ENCODE results near the gene MIF4GD. TPM values are rescaled to one million over a fixed set of nuclear protein-coding genes. Genes with fewer than 3 reads are reported as not detected.
A peak's percentile ranks its signal among the peaks of the same experiment; 100 is the strongest.

The MIF4GD gene
- total RNA-seq, 4 donors from 2014 or later = 24.2 to 44.1 (median 30.6) TPM

DNA sequence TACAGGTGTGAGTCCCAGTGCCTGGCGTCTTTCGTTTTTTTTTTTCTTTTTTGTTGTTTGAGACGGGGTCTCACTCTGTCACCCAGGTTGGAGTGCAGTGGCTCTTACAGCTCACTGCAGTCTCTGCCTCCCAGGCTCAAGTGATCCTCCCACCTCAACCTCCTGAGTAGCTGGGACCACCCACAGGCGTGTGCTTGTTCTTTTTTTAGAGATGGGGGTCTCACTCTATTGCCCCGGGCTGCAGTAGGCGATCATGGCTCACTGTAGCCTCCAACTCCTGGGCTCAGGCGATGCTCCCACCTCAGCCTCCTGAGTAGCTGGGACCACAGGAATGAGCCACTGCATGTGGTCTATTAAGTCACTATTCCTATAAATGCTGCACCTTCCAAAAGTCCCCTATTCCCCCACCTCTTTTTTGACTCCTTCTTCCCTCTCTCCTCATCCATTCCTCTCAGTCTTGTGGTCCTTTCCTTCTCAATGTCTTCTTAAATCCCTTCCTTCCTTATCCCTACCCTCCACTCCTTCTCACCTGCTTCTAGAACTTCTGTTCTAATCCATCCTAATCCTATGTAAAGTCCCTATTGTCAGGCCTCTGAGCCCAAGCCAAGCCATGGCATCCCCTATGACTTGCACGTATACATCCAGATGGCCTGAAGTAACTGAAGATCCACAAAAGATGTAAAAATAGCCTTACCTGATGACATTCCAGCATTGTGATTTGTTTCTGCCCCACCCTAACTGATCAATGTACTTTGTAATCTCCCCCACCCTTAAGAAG, 18.8 kb downstream of the MIF4GD start:
- no peaks in the 10 kb centered on the region for H3K27me3 ChIP-seq
- no peaks in the 10 kb centered on the region for H3K36me3 ChIP-seq
- no peak overlapping the region for H3K27ac ChIP-seq
- no peak for TF ChIP-seq POLR2AphosphoS5 (IDR thresholded peaks at IDR 0.05)
- no peak for TF ChIP-seq EP300 (IDR thresholded peaks at IDR 0.05)
- TF ChIP-seq POLR2A (IDR thresholded peaks at IDR 0.05) = no peak
- TF ChIP-seq, protein P1, sequence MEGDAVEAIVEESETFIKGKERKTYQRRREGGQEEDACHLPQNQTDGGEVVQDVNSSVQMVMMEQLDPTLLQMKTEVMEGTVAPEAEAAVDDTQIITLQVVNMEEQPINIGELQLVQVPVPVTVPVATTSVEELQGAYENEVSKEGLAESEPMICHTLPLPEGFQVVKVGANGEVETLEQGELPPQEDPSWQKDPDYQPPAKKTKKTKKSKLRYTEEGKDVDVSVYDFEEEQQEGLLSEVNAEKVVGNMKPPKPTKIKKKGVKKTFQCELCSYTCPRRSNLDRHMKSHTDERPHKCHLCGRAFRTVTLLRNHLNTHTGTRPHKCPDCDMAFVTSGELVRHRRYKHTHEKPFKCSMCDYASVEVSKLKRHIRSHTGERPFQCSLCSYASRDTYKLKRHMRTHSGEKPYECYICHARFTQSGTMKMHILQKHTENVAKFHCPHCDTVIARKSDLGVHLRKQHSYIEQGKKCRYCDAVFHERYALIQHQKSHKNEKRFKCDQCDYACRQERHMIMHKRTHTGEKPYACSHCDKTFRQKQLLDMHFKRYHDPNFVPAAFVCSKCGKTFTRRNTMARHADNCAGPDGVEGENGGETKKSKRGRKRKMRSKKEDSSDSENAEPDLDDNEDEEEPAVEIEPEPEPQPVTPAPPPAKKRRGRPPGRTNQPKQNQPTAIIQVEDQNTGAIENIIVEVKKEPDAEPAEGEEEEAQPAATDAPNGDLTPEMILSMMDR (IDR thresholded peaks at IDR 0.05) = no peak
- no peak overlapping the region for H3K4me3 ChIP-seq
- peaks cover 18% of the 10 kb centered on the region for H3K4me1 ChIP-seq
- DNase-seq (ENCODE audit: low spot score in 2 of 2) = no peak
- 86% methylated on average over 8 of the region's 8 CpGs for WGBS
- H3K9me3 ChIP-seq = no peaks in the 10 kb centered on the region

DNA sequence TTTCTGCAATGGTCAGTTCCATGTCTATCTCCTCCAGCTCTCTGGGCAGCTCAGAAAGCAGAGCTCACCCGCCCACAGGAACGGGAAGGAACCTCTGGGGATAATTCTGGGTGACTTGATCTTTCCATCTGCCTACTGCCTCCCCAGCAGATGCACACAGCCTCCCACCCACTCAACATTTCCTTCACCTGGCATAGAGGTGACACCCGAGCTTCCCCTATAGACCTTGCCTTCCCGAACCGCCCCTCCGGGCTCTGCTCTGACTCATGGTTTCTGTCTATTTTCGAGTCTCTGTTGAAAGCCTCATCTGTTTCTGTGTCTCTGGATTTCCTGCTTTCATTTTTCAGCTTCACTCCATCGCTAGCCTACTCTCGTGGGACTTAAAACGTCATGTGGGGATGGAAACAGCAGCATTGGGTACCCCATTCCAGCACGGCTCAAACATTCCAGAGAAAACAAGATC, 21.0 kb downstream of the MIF4GD start:
- TF ChIP-seq EP300 (IDR thresholded peaks at IDR 0.05) = no peak
- TF ChIP-seq POLR2A (IDR thresholded peaks at IDR 0.05) = no peak
- TF ChIP-seq, protein P1 (IDR thresholded peaks at IDR 0.05) = no peak
- TF ChIP-seq POLR2AphosphoS5 (IDR thresholded peaks at IDR 0.05) = no peak
- H3K27me3 ChIP-seq = no peaks in the 10 kb centered on the region
- peak overlapping the region; percentile 62 for H3K27ac ChIP-seq
- no peaks in the 10 kb centered on the region for H3K9me3 ChIP-seq
- peaks cover 17% of the 10 kb centered on the region for H3K4me1 ChIP-seq
- WGBS = 44% methylated on average over 11 of the region's 11 CpGs
- peaks cover 16% of the 10 kb centered on the region for H3K36me3 ChIP-seq
- DNase-seq (ENCODE audit: low spot score in 2 of 2) = no peak
- H3K4me3 ChIP-seq = peak overlapping the region; percentile 26

DNA sequence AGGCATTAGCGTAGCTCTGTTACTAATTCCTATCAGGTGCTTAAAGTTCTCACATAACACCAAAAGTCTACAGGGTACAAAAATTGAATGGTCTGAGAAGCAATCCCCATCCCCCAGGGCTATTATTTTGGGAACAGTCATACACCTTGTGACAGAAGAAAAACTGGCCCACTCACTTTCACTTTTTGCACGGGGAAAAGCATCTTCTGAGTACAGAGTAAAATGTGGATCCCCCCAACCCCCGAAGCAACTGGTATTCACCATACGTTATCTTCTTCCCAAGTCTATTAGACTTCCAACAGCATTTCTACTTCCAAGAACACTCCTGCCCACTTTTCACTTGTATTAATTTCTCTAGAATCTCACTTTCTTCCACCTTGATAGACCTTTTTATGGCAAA, 21.5 kb downstream of the MIF4GD start:
- WGBS = 73% methylated on average over 4 of the region's 4 CpGs
- peaks cover 21% of the 10 kb centered on the region for H3K36me3 ChIP-seq
- H3K9me3 ChIP-seq = no peaks in the 10 kb centered on the region
- DNase-seq (ENCODE audit: low spot score in 2 of 2) = no peak
- H3K4me3 ChIP-seq = peak overlapping the region; percentile 26
- H3K27me3 ChIP-seq = no peaks in the 10 kb centered on the region
- TF ChIP-seq, protein P1 (IDR thresholded peaks at IDR 0.05) = no peak
- TF ChIP-seq EP300 (IDR thresholded peaks at IDR 0.05) (no peak), POLR2AphosphoS5 (IDR thresholded peaks at IDR 0.05) (no peak), POLR2A (IDR thresholded peaks at IDR 0.05) (no peak)
- peak overlapping the region; percentile 62 for H3K27ac ChIP-seq
- H3K4me1 ChIP-seq = peaks cover 21% of the 10 kb centered on the region

DNA sequence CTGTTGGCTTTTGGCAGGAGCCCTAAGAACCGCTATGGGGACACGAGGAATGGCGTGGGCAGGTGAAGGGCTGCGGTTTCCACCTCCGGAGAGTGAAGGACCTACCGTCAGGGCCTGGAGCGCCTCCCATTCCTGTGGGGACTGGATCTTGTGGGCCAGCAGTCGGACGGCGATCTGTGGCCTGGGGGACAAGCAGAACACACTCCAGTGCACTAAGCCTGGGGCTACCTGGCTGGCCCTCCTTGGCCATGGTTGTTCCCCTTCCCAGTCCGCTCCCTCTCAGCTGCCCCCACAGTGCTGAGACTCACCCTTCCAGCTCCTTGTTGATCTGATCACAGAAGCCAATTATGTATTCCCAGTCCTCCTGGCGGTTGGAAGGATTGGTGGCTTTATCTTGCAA, 24.6 kb downstream of the MIF4GD start:
- TF ChIP-seq EP300 (IDR thresholded peaks at IDR 0.05) = no peak
- TF ChIP-seq, protein P1 (IDR thresholded peaks at IDR 0.05) = no peak
- Histone ChIP-seq H3K4me1 (peaks cover 26% of the 10 kb centered on the region), H3K27me3 (no peaks in the 10 kb centered on the region), H3K4me3 (no peak overlapping the region), H3K9me3 (no peaks in the 10 kb centered on the region), H3K36me3 (peaks cover 53% of the 10 kb centered on the region), H3K27ac (no peak overlapping the region)
- WGBS = 92% methylated on average over 9 of the region's 12 CpGs
- no peak for DNase-seq (ENCODE audit: low spot score in 2 of 2)

DNA sequence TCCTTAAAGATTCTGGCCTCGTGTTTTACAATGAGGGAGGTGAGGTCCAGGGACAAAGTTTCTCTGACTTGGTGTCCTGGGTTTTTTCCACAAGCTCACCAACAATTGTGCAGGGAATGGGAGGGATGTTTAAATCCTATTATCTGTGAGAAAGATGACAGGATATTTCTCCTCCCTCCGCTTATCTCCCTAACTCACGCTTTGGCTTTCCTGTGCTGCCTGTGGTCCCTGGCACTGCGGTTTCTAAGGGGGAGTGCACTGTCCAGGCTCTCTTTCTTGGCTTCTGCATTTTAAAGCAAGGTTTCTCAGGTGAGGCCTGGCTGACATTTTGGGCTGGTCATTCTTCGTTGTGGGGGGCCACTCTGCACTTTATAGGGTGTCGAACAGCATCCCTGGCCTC, 26.0 kb downstream of the MIF4GD start:
- no peak for TF ChIP-seq POLR2A (IDR thresholded peaks at IDR 0.05)
- TF ChIP-seq, protein P1 (IDR thresholded peaks at IDR 0.05) = no peak
- no peak for TF ChIP-seq POLR2AphosphoS5 (IDR thresholded peaks at IDR 0.05)
- no peak for TF ChIP-seq EP300 (IDR thresholded peaks at IDR 0.05)
- no peak for DNase-seq (ENCODE audit: low spot score in 2 of 2)
- 98% methylated on average over 6 of the region's 6 CpGs for WGBS
- peaks cover 66% of the 10 kb centered on the region for H3K36me3 ChIP-seq
- no peak overlapping the region for H3K27ac ChIP-seq
- no peaks in the 10 kb centered on the region for H3K27me3 ChIP-seq
- H3K9me3 ChIP-seq = no peaks in the 10 kb centered on the region
- peaks cover 32% of the 10 kb centered on the region for H3K4me1 ChIP-seq
- no peak overlapping the region for H3K4me3 ChIP-seq
